ENCODE data around the gene TRIM28.
"Not testable (repeated sequence)": the region's sequence is repeated elsewhere in the genome, so short reads cannot be mapped to it uniquely, and the experiment has no call there.

The TRIM28 gene

DNA sequence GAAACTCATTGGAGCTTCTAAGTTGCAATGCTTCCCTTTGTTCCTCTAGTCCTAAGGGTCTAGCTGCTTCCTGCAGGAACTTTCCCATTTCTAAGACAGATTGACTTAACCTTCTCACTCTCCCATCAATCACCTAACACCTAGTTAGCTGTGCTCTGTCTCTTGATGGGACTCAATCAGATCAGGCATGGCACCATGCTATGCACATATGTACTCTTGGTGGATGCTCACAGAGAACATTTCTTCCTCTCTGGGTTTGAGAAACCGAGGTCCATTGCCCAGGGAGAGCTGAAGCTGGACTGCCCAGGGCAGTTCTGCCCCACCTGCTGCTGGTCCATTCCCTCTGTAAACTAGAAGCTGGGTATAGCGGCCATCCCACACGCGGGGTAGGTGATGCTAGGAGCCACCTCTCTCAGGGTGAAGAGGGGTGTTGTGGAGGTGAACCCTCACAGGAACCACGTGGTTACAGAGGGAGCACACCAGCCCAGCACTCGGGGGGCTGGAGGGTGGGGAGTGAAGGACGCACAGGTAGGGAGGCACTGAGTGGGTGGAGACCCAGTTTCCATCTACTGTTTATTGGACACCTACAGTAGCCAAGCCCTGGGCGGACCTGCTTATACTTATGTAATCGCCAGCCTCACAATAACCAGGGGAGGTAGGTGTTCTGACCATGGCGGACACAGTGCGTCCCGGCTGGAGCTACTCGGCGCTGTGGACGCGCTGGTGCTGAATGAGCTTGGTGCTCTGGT, 17.7 kb downstream of the TRIM28 start:
- DNase-seq = no peak

DNA sequence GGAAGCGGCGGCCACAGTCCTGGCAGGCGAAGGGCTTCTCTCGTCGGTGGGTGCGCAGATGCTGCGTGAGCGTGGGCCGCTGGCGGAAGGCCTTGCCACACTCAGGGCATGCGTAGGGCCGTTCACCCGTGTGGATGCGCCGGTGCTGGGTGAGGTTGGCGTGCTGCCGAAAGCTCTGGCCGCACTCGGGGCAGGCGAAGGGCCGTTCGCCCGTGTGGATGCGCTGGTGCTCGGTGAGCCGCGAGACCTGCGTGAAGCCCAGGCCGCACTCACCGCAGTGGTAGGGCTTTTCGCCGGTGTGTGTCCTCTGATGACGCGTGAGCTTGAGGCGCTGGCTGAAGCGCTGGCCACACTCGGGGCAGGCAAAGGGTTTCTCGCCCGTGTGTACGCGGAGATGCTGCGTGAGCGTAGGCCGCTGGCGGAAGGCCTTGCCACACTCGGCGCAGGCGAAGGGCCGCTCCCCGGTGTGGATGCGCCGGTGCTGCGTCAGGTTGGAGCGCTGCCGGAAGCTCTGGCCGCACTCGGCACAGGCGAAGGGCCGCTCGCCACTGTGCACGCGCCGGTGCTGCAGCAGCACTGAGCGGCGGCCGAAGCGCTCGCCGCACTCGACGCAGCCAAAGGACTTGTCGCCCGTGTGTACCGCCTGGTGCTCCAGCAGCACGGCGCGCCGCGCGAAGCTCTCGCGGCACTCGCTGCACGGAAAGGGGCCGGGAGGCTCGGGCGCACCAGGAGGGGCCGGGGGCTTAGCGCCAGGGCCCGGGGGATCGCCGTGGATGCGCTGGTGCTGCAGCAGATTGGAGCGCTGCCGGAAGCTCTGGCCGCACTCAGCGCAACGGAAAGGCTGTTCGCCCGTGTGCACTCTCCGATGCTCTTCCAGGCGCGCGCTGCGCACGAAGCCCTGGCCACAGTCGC, 18.5 kb downstream of the TRIM28 start:
- DNase-seq = no peak

DNA sequence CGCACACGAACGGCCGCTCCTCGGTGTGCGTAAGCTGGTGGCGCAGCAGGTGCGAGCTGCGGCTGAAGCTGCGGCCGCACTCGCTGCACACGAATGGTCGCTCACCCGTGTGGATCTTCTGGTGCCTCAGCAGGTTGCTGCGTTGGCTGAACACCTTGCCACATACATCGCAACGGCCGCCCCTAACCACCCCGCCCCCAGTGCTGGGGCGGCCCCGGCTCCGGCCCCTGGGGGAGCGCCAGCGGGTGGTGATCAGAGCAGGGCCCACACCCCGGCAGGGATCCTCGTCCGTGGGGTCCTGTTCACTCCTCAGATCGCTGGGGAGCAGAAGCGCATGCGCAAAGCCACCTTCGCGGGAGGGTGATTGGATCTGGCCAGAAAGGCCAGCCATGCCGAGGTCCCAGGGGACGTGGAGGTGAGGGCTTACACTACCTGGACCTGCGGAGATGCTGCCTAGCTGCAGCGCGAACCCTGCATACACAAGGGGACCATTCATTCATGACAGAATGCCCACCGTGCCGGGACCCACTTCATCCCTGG, 19.2 kb downstream of the TRIM28 start:
- DNase-seq = no peak

DNA sequence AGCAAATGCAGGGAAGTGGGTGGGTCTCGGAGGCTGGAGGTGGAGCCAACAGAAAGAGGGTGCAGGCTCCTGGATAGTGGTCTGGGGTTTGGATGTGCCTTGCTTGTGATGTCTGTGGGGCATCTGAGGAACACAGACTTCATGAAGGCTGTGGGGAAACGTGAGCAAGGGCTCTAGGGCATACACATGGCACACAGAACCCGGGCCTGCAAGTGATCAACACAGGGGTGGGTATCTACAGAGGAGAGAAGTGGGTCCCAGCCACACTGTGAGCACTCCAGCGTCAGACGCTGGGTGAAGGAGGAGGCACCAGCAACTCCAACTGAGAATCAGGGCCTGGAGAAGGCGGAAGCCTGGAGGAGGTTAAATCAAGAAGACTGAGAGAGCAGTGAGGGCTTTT, 20.0 kb downstream of the TRIM28 start:
- no peak for DNase-seq

DNA sequence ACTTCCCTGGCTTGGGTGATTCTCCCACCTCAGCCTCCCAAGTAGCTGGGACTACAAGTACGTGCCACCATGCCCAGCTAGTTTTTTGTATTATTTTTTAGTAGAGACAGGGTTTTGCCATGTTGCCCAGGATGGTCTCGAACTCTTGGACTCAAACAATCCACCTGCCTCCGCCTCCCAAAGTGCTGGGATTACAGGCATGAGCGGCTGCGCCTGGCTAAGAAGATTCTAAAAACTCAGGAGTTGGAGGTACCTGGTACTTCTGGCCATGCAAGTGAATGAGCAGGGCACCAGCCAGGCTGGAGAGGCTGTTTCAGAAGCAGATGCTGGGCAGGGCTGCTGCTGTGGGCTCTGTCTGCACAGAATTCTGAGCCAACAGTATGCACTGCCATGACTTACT, 23.1 kb downstream of the TRIM28 start:
- DNase-seq = no peak

DNA sequence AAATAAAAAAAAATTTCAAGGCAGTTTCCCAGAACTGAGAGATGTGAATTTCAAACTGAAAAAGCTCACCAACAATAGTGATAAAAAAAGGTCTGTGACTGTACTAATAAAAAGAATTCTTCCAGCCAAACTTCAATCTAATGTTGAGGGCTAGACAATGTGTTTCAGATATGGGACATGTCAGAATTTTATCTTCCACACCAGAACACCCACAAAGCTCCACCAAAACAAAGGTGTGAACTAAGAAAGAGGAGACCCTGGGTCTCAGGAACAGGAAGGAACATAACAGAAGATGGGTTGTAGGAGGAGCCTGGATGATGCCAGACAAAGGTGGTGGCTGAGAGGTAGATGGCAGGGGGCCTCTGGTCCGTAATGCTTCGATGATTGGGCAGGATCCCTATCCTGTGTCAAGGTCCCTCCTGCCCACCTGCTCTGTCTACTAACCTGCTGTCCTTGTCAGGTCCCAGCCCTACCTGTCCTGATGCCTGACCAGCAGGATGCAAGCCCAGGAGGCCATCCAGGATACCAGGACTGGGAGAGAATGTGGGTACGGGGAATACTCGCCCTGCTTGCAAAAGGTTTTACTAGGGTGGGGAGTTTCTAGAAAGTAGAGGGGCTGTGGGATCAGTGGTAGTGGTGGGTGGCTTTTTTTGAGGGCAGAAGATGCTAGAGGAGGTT, 24.7 kb downstream of the TRIM28 start:
- no peak for DNase-seq

DNA sequence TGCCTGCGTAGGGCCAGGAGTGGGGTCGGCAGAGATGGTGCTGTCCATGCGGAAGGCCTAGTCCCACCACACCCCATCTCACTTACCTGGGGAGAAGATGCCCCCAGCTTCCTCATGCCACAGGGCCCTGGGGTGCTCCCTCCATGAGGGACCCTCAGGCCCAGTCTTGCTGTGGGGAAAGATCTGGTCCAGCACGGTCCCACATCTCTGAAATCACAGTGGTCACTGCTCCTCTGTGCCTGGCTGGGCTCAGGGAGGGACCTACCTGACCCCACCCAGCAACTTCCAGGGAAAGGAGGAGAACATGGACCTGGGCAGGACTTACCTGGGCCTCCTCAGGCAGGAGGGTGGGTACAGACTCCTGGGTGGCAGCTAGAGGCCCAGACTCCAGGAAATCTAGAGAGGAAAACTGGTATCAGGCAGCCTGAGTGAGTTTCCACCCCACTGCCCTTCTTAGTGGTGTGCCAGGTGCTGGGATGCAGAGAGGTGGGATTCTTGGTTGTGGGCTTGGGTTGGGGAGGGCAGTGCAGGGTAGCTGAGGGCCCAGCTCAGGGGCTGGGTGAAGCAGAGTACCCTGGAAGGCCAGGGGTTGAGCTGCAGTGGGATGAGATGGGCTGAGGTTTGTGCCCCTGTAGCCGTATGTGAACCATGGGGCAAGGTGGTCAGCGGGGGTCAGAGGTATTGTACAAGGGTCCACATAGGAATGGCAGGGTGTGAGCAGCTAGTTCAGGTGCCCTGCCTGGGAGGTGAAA, 25.5 kb downstream of the TRIM28 start:
- DNase-seq = no peak

DNA sequence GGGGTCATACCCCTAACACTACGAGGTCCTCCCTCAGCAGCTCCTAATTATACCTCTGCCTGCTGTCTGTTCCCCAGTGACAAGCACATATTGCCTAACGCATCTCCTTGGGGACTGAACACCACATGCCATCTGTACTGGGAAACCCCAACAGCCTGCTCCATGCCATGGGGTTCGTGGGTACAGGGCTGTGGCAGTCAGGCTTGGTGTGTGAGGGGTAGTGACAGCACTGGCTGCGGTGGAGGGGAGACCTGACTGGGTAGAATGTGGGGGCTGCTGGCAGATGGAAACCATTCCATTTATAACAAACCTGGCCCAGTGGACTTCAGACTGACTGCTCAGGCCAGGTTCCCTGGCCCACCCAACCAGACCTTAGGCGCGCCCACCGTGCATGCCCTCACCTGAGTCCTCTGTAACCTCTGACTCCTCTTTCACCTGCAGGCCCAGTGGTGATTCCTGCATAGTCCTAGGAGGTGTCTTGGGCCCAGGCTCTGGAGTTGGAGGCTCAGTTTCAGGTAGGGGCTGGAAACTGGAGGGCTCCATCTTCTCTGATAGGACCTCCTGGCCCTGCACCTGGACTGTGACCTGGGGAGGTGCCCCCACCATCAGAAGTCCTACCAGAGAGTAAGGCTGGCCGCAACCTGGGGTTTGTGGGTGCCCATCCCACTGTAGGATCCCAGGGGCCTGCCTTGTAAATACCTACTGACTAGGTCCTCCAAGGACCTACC, 26.2 kb downstream of the TRIM28 start:
- DNase-seq = no peak

DNA sequence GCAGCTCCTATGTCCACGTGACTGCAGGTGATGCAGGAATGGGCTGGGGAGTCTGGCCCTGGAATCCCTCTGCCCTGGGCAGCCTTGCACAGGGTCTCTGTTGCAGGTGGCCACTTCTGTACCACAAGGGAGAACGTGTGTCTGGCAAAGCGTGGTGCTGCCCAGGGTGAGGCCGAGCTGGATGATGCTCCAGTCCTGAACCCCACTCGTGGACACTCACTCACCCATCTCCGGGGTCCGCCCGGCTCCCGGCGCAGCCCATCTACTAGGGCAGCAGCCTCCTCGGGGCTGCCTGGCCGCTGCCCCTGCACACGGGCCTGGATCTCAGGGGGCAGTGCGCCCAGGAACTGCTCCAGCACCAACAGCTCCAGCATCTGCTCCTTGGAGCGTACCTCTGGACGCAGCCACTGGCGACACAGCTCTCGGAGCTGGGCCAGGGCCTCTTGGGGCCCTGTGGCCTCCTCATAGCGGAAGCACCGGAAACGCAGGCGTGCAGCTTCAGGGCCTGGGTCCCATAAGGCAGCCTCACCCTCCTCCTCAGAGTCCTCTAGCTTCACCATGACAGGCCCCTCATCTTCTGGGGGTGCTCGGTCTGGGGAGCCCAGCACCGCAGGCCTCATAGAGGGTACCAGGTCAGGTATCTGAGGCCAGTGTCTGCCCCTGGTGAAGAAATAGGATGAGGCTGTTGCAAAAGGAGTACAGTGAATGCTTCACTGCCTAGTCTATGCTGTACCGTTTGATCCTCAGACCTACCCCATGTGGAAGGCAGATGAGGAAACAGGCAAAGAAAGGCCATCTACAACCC, 27.1 kb downstream of the TRIM28 start:
- no peak for DNase-seq

DNA sequence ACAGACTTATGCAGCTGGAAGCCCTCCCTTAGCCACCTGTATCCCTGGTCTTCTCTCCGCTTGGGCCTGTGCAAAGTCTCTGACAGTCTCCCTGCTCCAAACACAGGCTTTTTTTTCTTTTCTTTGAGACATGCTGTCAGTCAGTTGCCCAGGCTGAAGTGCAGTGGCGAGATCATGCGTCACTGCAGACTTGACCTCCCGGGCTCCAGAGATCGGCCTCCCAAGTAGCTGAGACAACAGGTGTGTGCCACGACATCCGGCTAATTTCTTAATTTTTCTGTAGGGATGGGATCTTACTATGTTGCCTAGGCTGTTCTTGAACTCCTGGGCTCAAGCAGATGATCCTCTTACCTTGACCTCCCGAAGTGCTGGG, 27.7 kb downstream of the TRIM28 start:
- DNase-seq = no peak

DNA sequence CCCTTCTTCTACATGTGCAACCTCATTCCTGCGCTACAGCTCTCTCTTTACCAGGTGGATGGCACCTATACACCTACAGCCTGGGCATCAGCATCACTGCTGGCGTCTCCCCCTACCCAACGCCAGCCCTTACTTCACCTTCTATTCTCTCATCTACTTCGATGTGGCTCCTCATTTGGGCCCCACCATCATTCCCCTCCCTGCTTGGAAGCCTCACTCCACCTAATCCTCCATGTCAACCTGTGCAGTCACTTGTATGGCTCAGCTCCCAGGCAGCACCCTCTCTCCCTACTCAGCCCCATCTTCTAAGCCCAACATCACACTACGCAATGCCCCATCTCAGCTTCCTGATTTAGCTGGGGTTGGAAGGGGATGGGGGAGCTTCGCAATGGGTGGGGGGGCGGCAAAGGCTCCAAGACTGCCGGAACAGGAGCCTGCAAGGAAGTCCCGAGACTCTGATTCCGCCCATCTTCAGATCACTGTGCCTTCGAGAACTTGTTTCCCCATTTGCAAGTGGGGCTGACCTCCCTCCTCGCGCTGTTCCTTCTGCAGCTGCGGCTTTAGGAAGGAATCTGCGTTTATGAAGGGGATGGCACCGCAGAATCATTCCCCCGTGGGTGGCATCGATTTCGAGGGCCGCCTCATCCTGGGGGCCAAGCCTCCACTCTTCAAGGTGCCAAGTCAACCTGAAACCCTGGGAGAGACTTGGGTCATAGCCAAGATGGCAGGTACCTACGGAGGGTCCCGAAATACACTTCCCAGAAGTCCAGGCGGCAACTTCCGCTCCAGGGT, 28.4 kb downstream of the TRIM28 start:
- no peak for DNase-seq

DNA sequence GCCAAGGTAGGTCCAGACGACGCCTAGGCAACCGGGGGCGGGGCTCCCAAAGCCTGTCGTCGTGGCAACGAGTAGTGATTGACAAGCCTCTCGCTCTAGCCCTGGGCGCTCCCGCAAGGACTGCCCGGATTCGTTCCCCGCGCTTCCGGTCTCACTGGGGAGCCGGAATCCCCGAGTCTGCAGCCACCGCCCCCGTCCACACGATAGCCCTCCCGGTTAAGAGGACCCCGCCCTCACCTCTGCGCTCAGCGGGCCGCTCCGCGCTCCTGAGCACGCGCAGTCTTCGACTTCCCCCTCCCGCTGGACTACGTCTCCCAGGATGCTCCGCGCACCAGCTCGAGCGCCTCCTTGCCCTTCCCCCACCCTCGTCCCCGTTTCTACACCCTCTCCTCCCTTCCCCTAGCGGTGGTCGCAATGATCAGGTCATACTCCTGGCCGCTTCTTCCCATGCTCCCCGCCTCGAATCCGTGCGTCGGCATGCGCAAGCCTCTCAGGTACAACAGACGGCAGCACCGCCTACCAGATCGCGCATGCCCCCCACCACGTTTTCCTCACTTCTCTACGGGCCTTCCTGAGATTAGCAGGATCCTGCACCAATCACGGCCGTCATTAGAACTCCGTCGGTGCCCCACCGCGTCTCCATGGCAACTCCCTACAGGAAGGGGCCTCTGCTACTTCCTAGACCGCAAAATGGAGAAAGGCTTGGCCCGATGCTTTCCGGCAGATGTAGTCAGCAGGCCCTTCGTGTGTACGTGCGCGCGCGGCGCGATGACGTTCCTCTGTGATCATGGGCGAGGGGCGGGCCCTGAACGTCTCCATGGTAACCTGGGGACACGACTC, 29.2 kb downstream of the TRIM28 start, which contains the start of gene MZF1:
TSS of gene MZF1 (minus strand) at position 518 of the 840 bp plus-strand sequence. CDS start 1,946 bp downstream, outside the sequence.
- DNase-seq = no peak

DNA sequence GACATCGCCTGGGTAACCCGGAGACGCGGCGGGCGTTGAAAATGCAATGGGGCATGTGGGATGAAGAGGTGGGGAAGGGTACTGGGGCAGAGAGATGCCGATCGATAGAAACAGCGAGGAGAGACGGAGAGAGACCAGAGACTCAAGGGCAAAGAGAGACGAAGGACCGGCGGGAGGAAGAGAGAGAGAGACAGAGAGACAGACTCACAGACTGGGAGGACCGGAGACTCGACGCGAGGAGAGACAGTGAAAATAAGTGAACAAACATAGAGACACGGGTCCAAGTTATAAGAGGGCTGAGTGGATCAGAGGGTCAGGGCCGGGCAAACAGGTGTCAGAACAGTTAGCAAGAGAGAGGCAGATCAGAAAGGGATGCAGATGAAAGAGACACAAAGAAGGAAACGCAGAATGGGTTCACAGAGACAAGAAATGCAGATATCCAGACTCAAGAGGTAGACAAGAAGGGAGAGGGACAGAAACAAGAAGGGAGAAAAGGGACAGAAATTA, 29.8 kb downstream of the TRIM28 start:
- DNase-seq = no peak

DNA sequence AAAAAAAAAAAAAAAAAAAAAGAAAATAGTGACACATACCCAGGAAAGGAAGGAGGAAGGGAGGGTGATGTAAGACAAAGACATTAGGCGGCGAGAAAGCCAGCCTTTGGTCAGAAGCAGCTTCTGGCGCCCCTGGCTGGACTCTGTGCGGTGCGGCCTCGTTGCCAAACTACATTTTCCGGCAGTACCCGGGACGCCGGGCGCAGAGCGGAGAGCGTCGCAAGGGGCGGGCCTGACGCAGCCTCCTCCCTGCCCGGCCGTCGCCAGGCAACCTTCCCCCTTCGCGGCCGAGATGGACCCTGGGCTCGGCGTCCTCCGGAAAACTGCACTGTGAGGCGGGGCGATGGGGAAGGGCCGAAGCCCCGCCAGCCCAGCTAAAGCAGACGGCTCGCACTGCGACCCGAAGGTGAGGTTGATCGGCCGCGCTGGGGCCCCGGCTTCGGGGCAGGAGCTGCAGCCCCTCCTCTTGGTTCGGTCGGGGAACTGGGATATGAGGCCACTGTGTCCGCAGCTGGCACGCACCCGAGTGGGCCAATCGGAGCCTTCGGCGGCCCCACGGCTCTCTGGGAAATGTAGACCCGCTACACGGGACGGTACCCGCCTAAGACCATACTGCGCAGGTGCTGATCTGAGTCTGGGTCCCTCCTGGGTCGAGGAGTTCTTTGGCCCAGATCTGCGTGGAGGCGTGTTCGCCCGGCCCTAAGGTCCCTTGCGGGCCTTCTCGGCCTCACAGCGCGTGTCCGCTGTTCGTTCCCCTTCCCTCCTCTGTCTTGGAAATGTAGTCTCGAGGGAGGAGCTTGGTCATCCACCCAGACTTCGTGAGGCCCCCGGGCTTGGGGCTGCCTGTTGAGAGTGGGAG, 31.5 kb downstream of the TRIM28 start:
- DNase-seq = no peak

DNA sequence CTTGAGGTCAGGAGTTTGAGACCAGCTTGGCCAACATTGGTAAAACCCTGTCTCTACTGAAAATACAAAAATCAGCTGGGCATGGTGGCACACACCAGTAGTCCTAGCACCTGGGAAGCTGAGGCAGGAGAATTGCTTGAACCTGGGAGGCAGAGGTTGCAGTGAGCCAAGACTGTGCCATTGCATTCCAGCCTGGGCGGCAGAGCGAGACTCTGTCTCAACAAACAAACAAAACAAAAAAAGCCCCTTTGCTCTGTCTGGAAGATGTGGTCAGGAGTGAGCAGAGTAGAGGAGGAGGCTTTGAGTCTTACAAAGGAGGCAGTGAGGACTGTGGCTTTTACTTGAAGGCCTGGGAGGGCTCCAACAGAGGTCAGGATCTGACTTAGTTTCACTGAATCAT, 33.7 kb downstream of the TRIM28 start:
- not testable (repeated sequence) for DNase-seq

DNA sequence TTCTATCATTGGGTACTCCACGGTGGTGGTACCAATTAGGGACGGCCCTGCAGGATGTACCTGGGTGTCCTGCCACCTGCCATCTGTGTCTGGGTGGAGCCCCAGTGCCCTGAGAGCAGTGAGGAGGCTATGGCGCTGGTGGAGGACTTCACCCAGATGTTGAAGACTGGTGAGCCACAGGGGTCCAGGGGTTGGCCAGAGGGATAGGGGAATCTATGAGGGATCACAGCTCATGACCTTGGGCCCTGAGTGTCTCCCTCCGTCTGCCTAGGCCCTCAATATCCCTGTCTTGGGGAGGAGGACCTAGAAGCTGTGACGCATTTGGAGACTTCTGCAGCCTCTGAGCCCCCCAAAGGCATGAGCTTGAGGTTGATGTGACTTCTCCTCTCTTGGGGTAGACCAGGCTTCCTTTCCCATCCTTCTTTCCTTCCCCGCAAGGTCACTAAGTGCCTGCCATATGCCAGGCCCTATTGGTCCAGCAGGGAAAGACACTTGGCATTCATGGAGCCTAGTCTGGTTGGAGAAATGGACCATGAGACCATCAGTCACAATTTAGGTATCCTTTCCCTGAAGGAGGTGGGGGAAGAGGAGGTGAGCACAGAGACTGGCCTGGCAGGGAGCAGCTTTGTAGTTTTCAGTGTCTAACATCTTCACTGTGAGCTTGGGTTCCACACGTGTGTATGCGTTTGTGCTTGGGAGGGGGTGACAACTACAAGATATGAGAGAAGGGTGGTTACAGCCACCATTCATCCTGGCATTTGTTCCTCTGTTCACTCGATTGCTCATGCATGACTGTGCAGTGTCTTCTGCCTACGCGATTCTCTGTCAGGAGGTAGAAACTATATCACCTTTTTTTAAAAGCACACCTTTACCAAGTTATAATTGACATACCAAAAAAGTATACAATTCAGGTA, 34.4 kb downstream of the TRIM28 start:
- DNase-seq = no peak
